ENCODE data around the gene RREB1.

Gene RREB1

GRCh38 chr6:7238526-7238899 lies 130.8 kb downstream of the RREB1 start:
- H3K4me3 ChIP-seq (replicated peaks; ENCODE audit: low read depth, low read length): no peak overlapping the region
- H3K36me3 ChIP-seq (ENCODE audit: control insufficient read depth, insufficient read depth, low read length): peaks cover 22% of the 10 kb centered on the region
- H3K27me3 ChIP-seq (replicated peaks; ENCODE audit: control insufficient read depth, insufficient read depth, low read length): no peaks in the 10 kb centered on the region
- no peak for DNase-seq (ENCODE audit: extremely low read depth, insufficient read length)
- TF ChIP-seq, protein P1, sequence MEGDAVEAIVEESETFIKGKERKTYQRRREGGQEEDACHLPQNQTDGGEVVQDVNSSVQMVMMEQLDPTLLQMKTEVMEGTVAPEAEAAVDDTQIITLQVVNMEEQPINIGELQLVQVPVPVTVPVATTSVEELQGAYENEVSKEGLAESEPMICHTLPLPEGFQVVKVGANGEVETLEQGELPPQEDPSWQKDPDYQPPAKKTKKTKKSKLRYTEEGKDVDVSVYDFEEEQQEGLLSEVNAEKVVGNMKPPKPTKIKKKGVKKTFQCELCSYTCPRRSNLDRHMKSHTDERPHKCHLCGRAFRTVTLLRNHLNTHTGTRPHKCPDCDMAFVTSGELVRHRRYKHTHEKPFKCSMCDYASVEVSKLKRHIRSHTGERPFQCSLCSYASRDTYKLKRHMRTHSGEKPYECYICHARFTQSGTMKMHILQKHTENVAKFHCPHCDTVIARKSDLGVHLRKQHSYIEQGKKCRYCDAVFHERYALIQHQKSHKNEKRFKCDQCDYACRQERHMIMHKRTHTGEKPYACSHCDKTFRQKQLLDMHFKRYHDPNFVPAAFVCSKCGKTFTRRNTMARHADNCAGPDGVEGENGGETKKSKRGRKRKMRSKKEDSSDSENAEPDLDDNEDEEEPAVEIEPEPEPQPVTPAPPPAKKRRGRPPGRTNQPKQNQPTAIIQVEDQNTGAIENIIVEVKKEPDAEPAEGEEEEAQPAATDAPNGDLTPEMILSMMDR (IDR thresholded peaks at IDR 0.05; ENCODE audit: insufficient read depth, low read length, poor library complexity, severe bottlenecking): no peak

GRCh38 chr6:7238900-7239589 lies 131.3 kb downstream of the RREB1 start:
- Histone ChIP-seq H3K36me3 (ENCODE audit: control insufficient read depth, insufficient read depth, low read length) (peaks cover 22% of the 10 kb centered on the region), H3K4me3 (replicated peaks; ENCODE audit: low read depth, low read length) (no peak overlapping the region), H3K27me3 (replicated peaks; ENCODE audit: control insufficient read depth, insufficient read depth, low read length) (no peaks in the 10 kb centered on the region)
- peak; percentile 56 for DNase-seq (ENCODE audit: extremely low read depth, insufficient read length)
- TF ChIP-seq, protein P1 (IDR thresholded peaks at IDR 0.05; ENCODE audit: insufficient read depth, low read length, poor library complexity, severe bottlenecking): peak; percentile 77

DNA sequence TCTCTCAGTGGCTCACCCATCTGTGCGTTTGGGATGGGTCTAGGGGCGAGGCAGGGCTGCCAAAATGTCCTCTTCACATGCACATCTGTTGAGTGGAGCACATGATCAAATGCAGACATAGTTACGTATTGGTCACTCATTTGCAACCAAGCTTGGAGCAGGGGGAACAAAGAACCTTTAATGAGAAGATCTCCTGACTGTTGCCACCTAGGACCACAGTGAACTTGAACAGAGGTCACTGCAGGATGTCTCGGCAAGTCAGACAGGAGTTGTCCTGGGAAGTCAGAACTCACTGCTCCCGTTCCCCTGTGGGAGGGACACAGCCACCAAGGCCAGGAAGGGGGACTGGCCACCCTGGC lies 131.8 kb downstream of the RREB1 start:
- peaks cover 23% of the 10 kb centered on the region for H3K36me3 ChIP-seq (ENCODE audit: control insufficient read depth, insufficient read depth, low read length)
- no peak for DNase-seq (ENCODE audit: extremely low read depth, insufficient read length)
- TF ChIP-seq, protein P1 (IDR thresholded peaks at IDR 0.05; ENCODE audit: insufficient read depth, low read length, poor library complexity, severe bottlenecking): no peak
- H3K4me3 ChIP-seq (replicated peaks; ENCODE audit: low read depth, low read length): no peak overlapping the region
- H3K27me3 ChIP-seq (replicated peaks; ENCODE audit: control insufficient read depth, insufficient read depth, low read length): no peaks in the 10 kb centered on the region

DNA sequence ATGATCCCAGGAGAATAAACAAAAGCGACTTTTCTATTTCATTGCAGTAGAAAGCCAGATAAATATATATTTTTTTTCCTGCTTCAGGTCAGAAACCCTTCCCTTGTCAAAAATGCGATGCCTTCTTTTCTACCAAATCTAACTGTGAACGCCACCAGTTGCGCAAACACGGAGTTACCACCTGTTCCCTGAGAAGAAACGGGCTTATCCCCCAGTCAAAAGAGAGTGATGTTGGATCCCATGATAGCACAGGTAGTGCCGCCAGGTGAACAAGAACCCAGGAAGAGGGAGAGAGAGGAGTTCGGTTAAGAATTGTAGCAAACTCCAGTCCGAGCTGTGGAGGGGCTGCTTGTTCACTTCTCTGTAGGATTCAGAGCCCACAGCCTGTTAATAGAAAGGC lies 132.6 kb downstream of the RREB1 start:
- TF ChIP-seq, protein P1 (IDR thresholded peaks at IDR 0.05; ENCODE audit: insufficient read depth, low read length, poor library complexity, severe bottlenecking): no peak
- DNase-seq (ENCODE audit: extremely low read depth, insufficient read length): no peak
- Histone ChIP-seq H3K36me3 (ENCODE audit: control insufficient read depth, insufficient read depth, low read length) (peaks cover 25% of the 10 kb centered on the region), H3K4me3 (replicated peaks; ENCODE audit: low read depth, low read length) (no peak overlapping the region), H3K27me3 (replicated peaks; ENCODE audit: control insufficient read depth, insufficient read depth, low read length) (no peaks in the 10 kb centered on the region)

DNA sequence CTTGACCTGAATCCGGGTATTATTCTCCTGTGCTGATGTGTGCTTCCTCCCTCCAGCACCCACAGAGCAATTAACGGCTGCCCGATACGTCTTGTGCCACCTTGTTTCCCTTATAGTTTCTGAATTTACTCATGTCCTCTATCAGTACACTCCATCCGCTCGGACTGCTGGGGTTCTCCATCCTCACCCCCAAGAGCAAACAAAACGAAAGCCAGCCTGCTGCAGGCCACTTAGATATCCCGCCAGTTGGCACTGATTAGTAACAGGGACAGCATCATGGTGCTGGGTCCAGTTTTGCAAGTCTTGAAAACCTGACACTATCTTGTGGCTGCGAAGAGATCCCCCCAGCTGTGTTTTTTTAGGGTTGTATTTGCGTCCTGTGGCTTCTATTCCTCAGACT lies 133.4 kb downstream of the RREB1 start:
- DNase-seq (ENCODE audit: extremely low read depth, insufficient read length): no peak

More for the DNA sequence above, 133.4 kb downstream of the RREB1 start:
- peaks cover 26% of the 10 kb centered on the region for H3K36me3 ChIP-seq (ENCODE audit: control insufficient read depth, insufficient read depth, low read length)
- no peaks in the 10 kb centered on the region for H3K27me3 ChIP-seq (replicated peaks; ENCODE audit: control insufficient read depth, insufficient read depth, low read length)
- H3K4me3 ChIP-seq (replicated peaks; ENCODE audit: low read depth, low read length): no peak overlapping the region
- TF ChIP-seq, protein P1 (IDR thresholded peaks at IDR 0.05; ENCODE audit: insufficient read depth, low read length, poor library complexity, severe bottlenecking): no peak
